HepG2 (cell line): ENCODE data around the gene TESPA1.

Source experiments
- CREB3 ChIP-seq: sonication (generic); formaldehyde crosslinking; IDR thresholded peaks from 2 replicates; pipeline ENCODE4 v1.5.0; 2020; ENCODE audit warnings: missing genetic modification reagents
- CTCF ChIP-seq: sonication (generic); formaldehyde crosslinking; IDR thresholded peaks from 2 replicates; pipeline ENCODE4 v1.5.0; 2020; ENCODE audit warnings: mild to moderate bottlenecking, missing genetic modification reagents, moderate library complexity
- FIP1L1 ChIP-seq: fragments of 200-400 bp; formaldehyde crosslinking; IDR thresholded peaks from 2 replicates; pipeline ENCODE4 v1.6.1; 2018; ENCODE audit warnings: low read depth, mild to moderate bottlenecking, low read length, moderate library complexity, borderline replicate concordance; ENCODE audit not compliant: insufficient read depth
- SKIL ChIP-seq: sonication (generic); formaldehyde crosslinking; IDR thresholded peaks from 2 replicates; pipeline ENCODE4 v1.8.0; 2022; ENCODE audit warnings: missing genetic modification reagents, mild to moderate bottlenecking, moderate library complexity, borderline replicate concordance
- ZSCAN9 ChIP-seq: IDR thresholded peaks from 2 replicates; pipeline ENCODE4 v1.6.1; 2016; ENCODE audit warnings: borderline replicate concordance

- no peak for TF ChIP-seq CTCF (CRISPR knock-in tag)
- no peak for TF ChIP-seq ZSCAN9
- TF ChIP-seq SKIL (CRISPR knock-in tag) = no peak
- TF ChIP-seq CREB3 = no peak
- no peak for TF ChIP-seq FIP1L1
Measured at GRCh38 chr12:54974279-54974678, 10.3 kb downstream of the TESPA1 start.
